ENCODE measurements around the gene PGAP1.

Gene PGAP1

GRCh38 chr2:196900843-196901242, 25.7 kb downstream of the PGAP1 start:
- DNase-seq (ENCODE audit: low read depth in 2 of 2, low spot score in 1 of 2) = no peak

GRCh38 chr2:196899976-196900375, 26.5 kb downstream of the PGAP1 start:
- DNase-seq (ENCODE audit: low read depth in 2 of 2, low spot score in 1 of 2) = no peak

GRCh38 chr2:196891136-196891535, 35.4 kb downstream of the PGAP1 start:
- no peak for DNase-seq (ENCODE audit: low read depth in 2 of 2, low spot score in 1 of 2)

- no peak for DNase-seq (ENCODE audit: low read depth in 2 of 2, low spot score in 1 of 2)
These were observed 39.1 kb downstream of the PGAP1 start for GRCh38 chr2:196887431-196887830.

- no peak for DNase-seq (ENCODE audit: low read depth in 2 of 2, low spot score in 1 of 2)
These were observed 42.1 kb downstream of the PGAP1 start for GRCh38 chr2:196884368-196884767.

- DNase-seq (ENCODE audit: low read depth in 2 of 2, low spot score in 1 of 2) = no peak
These were observed 50.1 kb downstream of the PGAP1 start for GRCh38 chr2:196876364-196876763.

GRCh38 chr2:196875414-196875813, 51.1 kb downstream of the PGAP1 start:
- DNase-seq (ENCODE audit: low read depth in 2 of 2, low spot score in 1 of 2) = no peak

- DNase-seq (ENCODE audit: low read depth in 2 of 2, low spot score in 1 of 2) = no peak
These were observed 53.0 kb downstream of the PGAP1 start for GRCh38 chr2:196873511-196873910.

- no peak for DNase-seq (ENCODE audit: low read depth in 2 of 2, low spot score in 1 of 2)
These were observed 71.9 kb downstream of the PGAP1 start for GRCh38 chr2:196854629-196855028.

GRCh38 chr2:196853301-196854087, 73.0 kb downstream of the PGAP1 start:
- no peak for DNase-seq (ENCODE audit: low read depth in 2 of 2, low spot score in 1 of 2)

GRCh38 chr2:196851088-196851487, 75.4 kb downstream of the PGAP1 start:
- no peak for DNase-seq (ENCODE audit: low read depth in 2 of 2, low spot score in 1 of 2)

GRCh38 chr2:196849895-196850294, 76.6 kb downstream of the PGAP1 start:
- DNase-seq (ENCODE audit: low read depth in 2 of 2, low spot score in 1 of 2) = no peak

- no peak for DNase-seq (ENCODE audit: low read depth in 2 of 2, low spot score in 1 of 2)
These were observed 80.2 kb downstream of the PGAP1 start for GRCh38 chr2:196846295-196846694.

GRCh38 chr2:196845371-196845770, 81.1 kb downstream of the PGAP1 start:
- no peak for DNase-seq (ENCODE audit: low read depth in 2 of 2, low spot score in 1 of 2)

- DNase-seq (ENCODE audit: low read depth in 2 of 2, low spot score in 1 of 2) = no peak
These were observed 86.3 kb downstream of the PGAP1 start for GRCh38 chr2:196840171-196840570.

GRCh38 chr2:196839574-196839973, 86.9 kb downstream of the PGAP1 start:
- no peak for DNase-seq (ENCODE audit: low read depth in 2 of 2, low spot score in 1 of 2)

- DNase-seq (ENCODE audit: low read depth in 2 of 2, low spot score in 1 of 2) = no peak
These were observed 90.1 kb downstream of the PGAP1 start for GRCh38 chr2:196836440-196836839.

GRCh38 chr2:196830701-196831100, 95.8 kb downstream of the PGAP1 start:
- no peak for DNase-seq (ENCODE audit: low read depth in 2 of 2, low spot score in 1 of 2)

GRCh38 chr2:196827356-196827755, 99.2 kb downstream of the PGAP1 start:
- no peak for DNase-seq (ENCODE audit: low read depth in 2 of 2, low spot score in 1 of 2)

- no peak for DNase-seq (ENCODE audit: low read depth in 2 of 2, low spot score in 1 of 2)
These were observed 102.6 kb downstream of the PGAP1 start for GRCh38 chr2:196823750-196824522.

GRCh38 chr2:196821195-196821594, 105.3 kb downstream of the PGAP1 start:
- DNase-seq (ENCODE audit: low read depth in 2 of 2, low spot score in 1 of 2) = no peak

- no peak for DNase-seq (ENCODE audit: low read depth in 2 of 2, low spot score in 1 of 2)
These were observed 117.2 kb downstream of the PGAP1 start, which contains the start of gene C2orf66 for GRCh38 chr2:196809260-196809659. Gene C2orf66 (minus strand): TSS chr2:196809355. CDS start chr2:196809336, 19 bp downstream.

Measured in stimulated activated CD8-positive, alpha-beta memory T cell treated with anti-CD3 and anti-CD28 coated beads, Interleukin-4, amount 100 ng/mL, for 4 hours (primary cell).